ENCODE data around the gene RAMP1. TPM values are rescaled to one million over a fixed set of nuclear protein-coding genes. Genes with fewer than 3 reads are reported as not detected.

Gene RAMP1
- polyA plus RNA-seq, 1 donor from 2014 or later, result 25.5 TPM

DNA sequence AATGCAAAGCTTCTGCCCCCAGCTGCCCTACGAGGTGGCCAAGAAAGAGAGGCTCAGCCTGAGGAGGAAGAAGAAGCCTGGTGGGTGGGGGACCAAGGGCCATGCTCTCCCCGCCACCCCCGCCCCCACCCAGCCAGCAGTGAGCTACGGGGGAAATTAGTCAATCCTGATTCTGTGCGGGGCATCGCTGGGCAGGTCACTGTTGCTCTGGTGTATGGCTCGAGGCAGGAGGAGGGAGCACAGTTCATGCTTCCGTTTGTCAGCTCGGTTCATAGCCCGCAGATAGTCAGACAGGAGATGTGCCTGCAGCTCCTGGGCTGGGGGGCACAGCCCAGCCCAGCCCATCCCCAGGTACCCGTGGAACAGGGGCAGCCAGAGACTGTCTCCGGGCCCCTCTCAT lies 17.1 kb downstream of the RAMP1 start:
- TF ChIP-seq POLR2AphosphoS5 (IDR thresholded peaks at IDR 0.05), result no peak
- TF ChIP-seq RAD21 (conservative IDR thresholded peaks at IDR 0.05), result no peak
- TF ChIP-seq, protein P1, sequence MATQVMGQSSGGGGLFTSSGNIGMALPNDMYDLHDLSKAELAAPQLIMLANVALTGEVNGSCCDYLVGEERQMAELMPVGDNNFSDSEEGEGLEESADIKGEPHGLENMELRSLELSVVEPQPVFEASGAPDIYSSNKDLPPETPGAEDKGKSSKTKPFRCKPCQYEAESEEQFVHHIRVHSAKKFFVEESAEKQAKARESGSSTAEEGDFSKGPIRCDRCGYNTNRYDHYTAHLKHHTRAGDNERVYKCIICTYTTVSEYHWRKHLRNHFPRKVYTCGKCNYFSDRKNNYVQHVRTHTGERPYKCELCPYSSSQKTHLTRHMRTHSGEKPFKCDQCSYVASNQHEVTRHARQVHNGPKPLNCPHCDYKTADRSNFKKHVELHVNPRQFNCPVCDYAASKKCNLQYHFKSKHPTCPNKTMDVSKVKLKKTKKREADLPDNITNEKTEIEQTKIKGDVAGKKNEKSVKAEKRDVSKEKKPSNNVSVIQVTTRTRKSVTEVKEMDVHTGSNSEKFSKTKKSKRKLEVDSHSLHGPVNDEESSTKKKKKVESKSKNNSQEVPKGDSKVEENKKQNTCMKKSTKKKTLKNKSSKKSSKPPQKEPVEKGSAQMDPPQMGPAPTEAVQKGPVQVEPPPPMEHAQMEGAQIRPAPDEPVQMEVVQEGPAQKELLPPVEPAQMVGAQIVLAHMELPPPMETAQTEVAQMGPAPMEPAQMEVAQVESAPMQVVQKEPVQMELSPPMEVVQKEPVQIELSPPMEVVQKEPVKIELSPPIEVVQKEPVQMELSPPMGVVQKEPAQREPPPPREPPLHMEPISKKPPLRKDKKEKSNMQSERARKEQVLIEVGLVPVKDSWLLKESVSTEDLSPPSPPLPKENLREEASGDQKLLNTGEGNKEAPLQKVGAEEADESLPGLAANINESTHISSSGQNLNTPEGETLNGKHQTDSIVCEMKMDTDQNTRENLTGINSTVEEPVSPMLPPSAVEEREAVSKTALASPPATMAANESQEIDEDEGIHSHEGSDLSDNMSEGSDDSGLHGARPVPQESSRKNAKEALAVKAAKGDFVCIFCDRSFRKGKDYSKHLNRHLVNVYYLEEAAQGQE (IDR thresholded peaks at IDR 0.05; ENCODE audit: borderline replicate concordance), result no peak
- TF ChIP-seq, protein P2, sequence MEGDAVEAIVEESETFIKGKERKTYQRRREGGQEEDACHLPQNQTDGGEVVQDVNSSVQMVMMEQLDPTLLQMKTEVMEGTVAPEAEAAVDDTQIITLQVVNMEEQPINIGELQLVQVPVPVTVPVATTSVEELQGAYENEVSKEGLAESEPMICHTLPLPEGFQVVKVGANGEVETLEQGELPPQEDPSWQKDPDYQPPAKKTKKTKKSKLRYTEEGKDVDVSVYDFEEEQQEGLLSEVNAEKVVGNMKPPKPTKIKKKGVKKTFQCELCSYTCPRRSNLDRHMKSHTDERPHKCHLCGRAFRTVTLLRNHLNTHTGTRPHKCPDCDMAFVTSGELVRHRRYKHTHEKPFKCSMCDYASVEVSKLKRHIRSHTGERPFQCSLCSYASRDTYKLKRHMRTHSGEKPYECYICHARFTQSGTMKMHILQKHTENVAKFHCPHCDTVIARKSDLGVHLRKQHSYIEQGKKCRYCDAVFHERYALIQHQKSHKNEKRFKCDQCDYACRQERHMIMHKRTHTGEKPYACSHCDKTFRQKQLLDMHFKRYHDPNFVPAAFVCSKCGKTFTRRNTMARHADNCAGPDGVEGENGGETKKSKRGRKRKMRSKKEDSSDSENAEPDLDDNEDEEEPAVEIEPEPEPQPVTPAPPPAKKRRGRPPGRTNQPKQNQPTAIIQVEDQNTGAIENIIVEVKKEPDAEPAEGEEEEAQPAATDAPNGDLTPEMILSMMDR (IDR thresholded peaks at IDR 0.05; ENCODE audit: poor library complexity, severe bottlenecking), result no peak
- Histone ChIP-seq H3F3A (ENCODE audit: insufficient read depth, low read length, poor library complexity, severe bottlenecking) (no peaks in the 10 kb centered on the region), H3K79me2 (replicated peaks; ENCODE audit: insufficient read depth, low read length) (no peaks in the 10 kb centered on the region), H3K9ac (ENCODE audit: low read length) (no peak overlapping the region), H3K4me2 (ENCODE audit: low read length) (no peak overlapping the region), H3K4me3 (ENCODE audit: low read length) (no peak overlapping the region), H3K9me2 (ENCODE audit: insufficient read depth, low read length) (no peaks in the 10 kb centered on the region), H3K27me3 (ENCODE audit: insufficient read depth, low read depth, low read length) (no peaks in the 10 kb centered on the region), H2AFZ (ENCODE audit: low read depth, low read length) (no peak overlapping the region), H3K27ac (ENCODE audit: low read length) (no peak overlapping the region), H3K9me3 (ENCODE audit: low read length) (no peaks in the 10 kb centered on the region), H4K20me1 (ENCODE audit: insufficient read depth) (no peaks in the 10 kb centered on the region), H3K36me3 (ENCODE audit: insufficient read depth, low read length) (no peaks in the 10 kb centered on the region)

DNA sequence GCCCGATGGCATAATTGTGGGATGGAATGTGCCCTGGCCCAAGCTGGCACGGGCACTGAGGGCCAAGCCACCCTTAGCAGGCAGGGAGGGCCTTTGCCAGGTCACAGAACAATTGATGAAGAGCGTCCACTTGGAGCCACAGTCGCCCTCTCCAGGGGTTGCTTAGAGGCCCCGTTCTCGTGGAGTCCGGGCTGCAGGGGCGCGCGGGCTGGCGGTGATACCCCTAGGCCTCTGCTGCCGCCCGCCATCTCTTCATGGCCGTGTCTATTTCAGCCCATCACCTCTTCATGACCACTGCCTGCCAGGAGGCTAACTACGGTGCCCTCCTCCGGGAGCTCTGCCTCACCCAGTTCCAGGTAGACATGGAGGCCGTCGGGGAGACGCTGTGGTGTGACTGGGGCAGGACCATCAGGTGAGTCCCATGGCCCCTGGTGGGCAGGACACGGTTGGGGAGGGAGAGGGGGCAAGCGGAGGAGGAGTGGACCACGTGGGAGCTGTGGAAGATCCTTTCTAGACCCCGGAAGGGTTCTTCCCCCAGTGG lies 17.6 kb downstream of the RAMP1 start:
- H3K9me2 ChIP-seq (ENCODE audit: insufficient read depth, low read length), result no peaks in the 10 kb centered on the region
- H3K9ac ChIP-seq (ENCODE audit: low read length), result no peak overlapping the region
- H3K4me2 ChIP-seq (ENCODE audit: low read length), result no peak overlapping the region
- H3K27me3 ChIP-seq (ENCODE audit: insufficient read depth, low read depth, low read length), result no peaks in the 10 kb centered on the region
- TF ChIP-seq MXI1 (conservative IDR thresholded peaks at IDR 0.05; ENCODE audit: poor library complexity, severe bottlenecking) (no peak), POLR2AphosphoS5 (IDR thresholded peaks at IDR 0.05) (no peak), SMC3 (conservative IDR thresholded peaks at IDR 0.05; ENCODE audit: poor library complexity) (no peak), EP300 (conservative IDR thresholded peaks at IDR 0.05; ENCODE audit: poor library complexity, severe bottlenecking) (no peak), RAD21 (conservative IDR thresholded peaks at IDR 0.05) (no peak), TAF1 (IDR thresholded peaks at IDR 0.05; ENCODE audit: low read depth) (no peak), EZH2 (IDR thresholded peaks at IDR 0.05; ENCODE audit: borderline replicate concordance, insufficient read depth, low read length, poor library complexity, severe bottlenecking) (no peak)
- TF ChIP-seq, protein P2 (IDR thresholded peaks at IDR 0.05; ENCODE audit: poor library complexity, severe bottlenecking), result no peak
- TF ChIP-seq, protein P1 (IDR thresholded peaks at IDR 0.05; ENCODE audit: borderline replicate concordance), result no peak
- no peaks in the 10 kb centered on the region for H4K20me1 ChIP-seq (ENCODE audit: insufficient read depth)
- no peak overlapping the region for H3K4me3 ChIP-seq (ENCODE audit: low read length)
- H3F3A ChIP-seq (ENCODE audit: insufficient read depth, low read length, poor library complexity, severe bottlenecking), result no peaks in the 10 kb centered on the region
- H3K36me3 ChIP-seq (ENCODE audit: insufficient read depth, low read length), result no peaks in the 10 kb centered on the region
- no peak overlapping the region for H2AFZ ChIP-seq (ENCODE audit: low read depth, low read length)
- H3K27ac ChIP-seq (ENCODE audit: low read length), result no peak overlapping the region
- no peaks in the 10 kb centered on the region for H3K9me3 ChIP-seq (ENCODE audit: low read length)
- no peaks in the 10 kb centered on the region for H3K79me2 ChIP-seq (replicated peaks; ENCODE audit: insufficient read depth, low read length)
